Measurements from ENCODE around the gene CNTF.

Gene CNTF

GRCh38 chr11:58608331-58608730, 14.1 kb upstream of the CNTF start:
- DNase-seq: no peak

DNA sequence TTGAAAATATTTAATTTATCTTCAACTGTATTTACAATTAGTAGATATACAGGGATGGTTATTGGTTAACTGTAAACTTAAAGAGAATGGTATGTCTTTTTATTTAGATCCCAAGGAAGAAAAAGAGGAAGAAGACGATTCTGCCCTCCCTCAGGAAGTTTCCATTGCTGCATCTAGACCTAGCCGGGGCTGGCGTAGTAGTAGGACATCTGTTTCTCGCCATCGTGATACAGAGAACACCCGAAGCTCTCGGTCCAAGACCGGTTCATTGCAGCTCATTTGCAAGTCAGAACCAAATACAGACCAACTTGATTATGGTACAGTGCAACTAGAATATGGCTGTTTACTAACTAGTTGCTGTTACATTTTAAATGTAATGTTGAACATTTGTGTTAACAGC, 12.7 kb upstream of the CNTF start:
- DNase-seq: no peak

DNA sequence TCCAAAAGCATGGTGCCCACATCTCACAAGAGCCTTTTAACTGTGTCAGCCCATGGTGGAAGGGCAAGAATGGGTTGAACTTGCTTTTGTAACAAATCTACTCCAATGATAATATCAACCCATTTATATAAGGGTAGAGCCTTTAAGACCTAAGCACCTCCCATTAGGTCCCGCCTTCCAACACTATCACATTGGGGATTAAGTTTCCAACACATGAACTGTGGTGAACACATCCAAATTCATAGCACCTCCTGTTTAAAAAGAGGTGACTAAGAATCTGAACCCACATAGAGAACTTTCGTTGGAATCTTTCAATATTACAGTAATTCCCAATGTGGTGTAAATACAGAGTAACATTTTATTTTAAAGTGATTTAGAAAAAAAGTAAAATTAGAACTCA, 9.2 kb upstream of the CNTF start:
- no peak for DNase-seq

DNA sequence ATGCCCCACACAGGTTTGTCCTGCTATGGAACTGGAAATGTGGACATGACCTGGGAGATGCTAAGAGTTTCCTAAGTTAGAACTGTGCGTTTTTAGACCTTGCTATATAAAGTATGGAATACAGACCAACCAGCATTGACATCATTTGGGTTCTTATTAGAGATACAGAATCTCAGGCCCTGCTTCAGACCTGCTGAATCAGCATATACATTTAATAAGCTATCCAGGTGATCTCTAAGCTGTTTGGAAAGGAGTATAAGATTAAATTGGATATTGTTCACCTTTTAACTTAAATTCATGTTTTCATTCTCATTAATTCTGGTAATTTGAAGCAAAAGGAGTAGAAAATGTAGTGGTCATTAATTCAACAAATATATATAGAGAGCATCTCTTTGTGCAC, 6.9 kb upstream of the CNTF start:
- DNase-seq: no peak

- DNase-seq: no peak
These were observed 5.9 kb upstream of the CNTF start for GRCh38 chr11:58616594-58616993.

DNA sequence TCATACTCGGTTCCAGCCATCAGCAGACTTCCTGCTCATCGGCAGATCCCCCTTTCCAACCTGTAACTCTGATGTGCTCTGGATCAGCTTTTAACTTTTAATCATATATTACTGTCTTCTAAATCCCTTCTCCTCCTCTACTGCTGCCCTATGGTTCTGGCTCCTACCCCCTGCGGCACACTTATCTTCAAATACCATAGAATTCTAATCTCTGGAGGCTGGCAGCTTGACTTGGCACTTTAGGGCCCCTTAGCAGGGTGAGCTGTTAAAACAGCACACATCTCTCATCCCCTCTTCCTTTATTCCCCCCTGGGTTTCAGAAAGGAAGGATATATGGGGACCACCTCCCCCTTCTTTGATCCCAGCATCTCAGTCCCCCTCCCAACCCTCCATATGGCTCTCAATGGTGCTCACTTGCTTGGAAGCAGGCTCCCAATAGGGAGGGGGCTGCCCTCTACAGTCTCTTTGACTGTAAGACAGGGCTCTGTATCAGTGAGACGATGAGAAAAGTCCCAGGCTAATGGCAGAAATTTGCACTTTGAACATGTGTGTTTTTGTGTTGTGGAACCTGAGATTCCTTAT, 4.4 kb upstream of the CNTF start:
- DNase-seq: no peak

- DNase-seq: no peak
These were observed 741 bp upstream of the CNTF start for GRCh38 chr11:58621586-58622262.

DNA sequence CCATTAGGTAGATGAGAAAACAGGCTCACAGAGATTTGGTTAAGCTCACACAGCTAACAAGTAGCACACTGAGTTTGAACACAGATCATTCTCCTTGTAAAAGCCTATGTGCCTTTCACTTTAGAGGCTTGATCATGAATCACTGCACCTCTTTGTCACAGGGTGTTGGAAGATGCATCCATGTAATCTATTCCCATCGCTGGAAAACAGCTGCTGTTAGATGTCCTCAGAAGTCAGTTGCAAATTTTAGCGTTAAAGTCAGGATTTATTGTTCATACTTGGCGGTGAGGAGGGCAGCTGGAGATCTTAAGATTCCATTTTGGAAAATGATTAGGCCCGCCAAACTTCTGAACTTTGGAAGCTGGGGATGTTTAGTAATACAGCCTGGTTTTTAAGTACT, 2.6 kb downstream of the CNTF start:
- no peak for DNase-seq

DNA sequence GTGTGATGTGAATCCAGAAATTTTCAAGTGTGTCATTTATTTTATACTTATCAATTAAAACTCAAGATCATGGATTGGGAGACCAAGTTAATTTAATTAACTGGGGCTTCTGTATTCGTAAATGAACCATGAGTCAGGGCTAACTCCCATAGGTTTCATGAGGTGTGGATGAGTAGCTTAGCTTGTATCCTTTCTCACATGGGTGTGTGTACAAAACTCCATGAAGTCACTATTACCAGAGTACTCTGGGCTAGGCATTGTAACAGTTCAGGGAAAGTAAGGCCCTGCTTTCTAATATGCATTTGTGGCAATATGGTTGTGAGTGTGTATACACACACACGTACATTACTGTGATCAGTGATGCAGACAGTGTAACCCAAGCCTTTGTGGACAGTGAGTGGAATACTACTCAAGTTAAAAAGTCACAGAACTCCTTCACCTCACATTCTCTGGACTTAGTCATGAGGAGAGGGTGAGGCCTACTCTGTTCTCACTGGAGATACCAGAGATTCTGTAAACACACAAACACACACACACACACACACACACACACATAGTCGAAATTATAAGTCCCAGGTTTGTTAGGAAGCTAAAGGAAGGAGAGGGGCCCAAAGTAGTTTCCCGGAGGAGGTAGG, 3.5 kb downstream of the CNTF start:
- no peak for DNase-seq

DNA sequence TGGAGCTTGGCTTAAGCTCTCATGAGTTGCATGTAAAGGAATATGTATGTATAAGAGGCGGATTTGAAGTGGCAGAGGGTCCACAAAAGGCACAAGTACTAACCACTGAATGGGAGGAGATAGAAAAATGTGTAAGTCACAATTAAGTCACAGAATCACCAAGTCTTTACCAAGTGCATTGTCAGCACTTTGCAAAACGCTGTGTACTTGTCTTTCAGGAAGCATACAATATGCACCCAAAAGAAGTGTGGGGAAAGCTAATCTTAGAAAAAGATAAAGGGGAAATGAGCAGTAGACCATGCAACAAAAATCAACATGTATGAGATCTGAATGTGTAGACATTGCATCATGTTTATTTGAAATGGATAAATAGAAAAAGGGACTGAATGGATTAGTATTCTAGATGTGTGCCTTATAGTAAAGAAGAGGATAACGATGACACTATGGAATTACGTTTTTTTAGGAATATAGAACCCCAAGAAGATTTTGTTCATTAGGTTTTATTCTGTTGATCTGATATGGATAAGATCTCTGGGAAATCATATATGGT, 4.5 kb downstream of the CNTF start:
- no peak for DNase-seq

- DNase-seq: no peak
These were observed 6.0 kb downstream of the CNTF start for GRCh38 chr11:58628446-58628845.

DNA sequence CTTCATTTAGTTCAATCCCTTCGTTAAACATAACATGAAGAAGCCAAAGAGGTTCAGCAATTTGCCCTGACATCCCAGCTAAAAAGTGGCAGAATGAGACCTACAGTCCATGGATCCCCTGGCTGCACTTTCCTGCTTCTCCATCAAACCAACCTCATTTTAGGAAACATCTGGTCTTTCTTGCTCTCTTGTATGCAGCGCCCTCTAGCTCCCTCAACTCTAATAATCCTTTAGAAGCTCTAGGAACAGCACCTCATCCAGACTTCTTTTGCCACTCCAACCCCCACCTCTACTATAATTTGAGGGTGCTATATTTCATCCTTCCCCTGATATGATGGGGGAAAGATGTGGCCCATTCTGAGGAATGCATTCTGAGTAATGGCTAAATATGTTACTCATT, 7.4 kb downstream of the CNTF start:
- no peak for DNase-seq

GRCh38 chr11:58631378-58631777, 8.9 kb downstream of the CNTF start:
- DNase-seq: no peak

- DNase-seq: no peak
These were observed 10.0 kb downstream of the CNTF start for GRCh38 chr11:58632510-58632909.

DNA sequence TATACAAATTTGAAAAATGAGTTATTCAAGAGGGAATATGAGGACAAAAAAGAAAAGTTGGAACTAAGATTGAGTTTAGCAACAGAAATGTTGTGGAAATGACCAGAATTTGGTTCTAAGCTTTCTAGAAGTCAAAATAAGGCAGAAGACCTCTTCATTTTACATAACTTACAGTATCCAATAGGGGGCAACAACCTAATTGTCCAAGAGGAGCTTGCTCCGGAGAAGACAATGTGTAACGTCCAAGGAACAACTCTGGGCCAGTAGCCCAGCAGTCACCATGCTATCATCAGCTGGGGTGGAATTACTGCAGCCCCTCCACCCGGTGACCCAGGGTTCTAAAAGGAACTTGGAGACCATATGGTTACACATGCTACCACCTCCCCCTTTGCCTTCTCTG, 14.1 kb downstream of the CNTF start:
- no peak for DNase-seq

- DNase-seq: no peak
These were observed 14.9 kb downstream of the CNTF start for GRCh38 chr11:58637371-58637770.

GRCh38 chr11:58639103-58639502, 16.6 kb downstream of the CNTF start:
- no peak for DNase-seq

DNA sequence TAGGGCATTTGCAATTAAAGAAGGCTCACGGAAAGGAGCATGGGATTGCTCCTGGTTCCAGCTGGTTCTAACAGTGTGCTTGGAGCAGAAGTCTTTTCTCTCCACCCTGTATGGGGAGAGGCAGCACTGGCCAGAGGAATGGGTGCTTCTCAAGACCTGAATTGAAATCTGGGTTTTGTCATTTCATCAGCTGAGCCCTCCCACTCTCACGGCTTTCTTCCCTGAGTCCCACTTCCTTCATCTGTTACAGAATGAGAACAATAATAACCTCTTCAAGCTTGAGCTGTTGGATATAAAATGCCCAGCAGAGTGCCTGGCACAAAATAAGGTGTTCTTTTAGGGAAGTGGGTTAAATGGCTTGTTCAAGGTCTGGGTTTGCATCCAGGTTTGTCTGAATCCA, 17.2 kb downstream of the CNTF start:
- DNase-seq: no peak

GRCh38 chr11:58640386-58641023, 18.0 kb downstream of the CNTF start:
- DNase-seq: peak; percentile 10

DNA sequence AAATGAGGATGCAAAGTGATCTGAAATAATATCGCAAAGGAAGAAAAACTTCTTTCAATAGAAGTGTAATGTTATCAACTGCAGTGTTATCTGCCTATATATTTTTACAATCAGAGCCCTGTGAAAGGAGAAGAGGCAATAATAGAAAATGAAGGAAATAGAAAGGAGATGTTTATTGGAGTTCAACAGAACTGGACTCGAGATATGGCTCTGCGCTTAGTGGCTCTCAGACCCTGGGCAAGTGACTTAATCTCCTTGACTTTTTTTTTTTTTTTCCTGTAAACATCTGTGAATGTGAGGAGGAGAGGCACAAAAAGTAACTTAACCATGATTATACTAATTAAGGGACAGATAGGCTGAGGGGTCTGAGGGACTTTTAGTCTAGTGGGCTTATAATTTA, 18.9 kb downstream of the CNTF start:
- DNase-seq: no peak

- DNase-seq: no peak
These were observed 19.5 kb downstream of the CNTF start for GRCh38 chr11:58641803-58642581.

DNA sequence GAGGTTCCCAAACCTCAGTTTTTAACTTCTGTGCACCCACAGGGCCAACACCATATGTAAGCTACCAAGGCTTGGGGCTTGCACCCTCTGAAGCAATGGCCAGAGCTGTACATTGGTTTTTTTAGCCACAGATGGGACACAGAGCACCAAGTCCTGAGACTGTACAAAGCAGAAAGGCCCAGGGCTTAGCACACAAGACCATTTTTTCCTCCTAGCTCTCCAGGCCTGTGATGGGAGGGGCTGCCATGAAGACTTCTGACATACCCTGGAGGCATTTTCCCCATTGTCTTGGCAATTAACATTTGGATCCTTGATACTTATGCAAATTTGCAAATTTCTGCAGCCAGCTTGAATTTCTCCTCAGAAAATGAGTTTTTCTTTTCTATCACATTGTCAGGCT, 23.4 kb downstream of the CNTF start:
- no peak for DNase-seq

DNA sequence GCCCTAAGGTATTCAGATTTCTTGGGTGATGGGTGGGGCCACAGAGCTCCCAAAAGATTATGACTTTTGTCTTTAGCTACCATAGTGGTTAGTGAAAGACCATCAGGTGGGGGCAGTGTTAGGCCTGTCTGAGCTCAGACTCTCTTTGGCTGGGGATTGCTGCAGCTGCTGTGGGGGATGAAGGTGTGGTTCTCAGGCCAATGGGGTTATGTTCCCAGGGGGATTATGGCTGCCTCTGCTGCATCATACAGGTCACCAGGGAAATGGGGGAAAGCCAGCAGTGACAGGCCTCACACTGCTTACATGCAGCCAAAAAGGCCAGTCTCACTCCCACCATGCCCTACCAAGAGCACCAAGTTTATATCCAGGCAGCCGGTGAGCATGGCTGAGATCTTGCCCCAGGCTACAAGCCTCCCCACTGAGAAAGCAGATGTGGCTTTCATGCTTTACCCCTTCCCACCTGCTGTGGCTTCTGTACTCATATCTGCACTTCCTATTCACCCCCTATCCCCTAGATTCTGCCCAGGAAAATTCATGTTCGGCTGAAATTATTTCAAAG, 24.8 kb downstream of the CNTF start:
- DNase-seq: no peak

All from activated gamma-delta T cell treated with Interleukin-2 at 50 U/mL for 16 hours (primary cell).